GM19452 (cell line): Measurements from ENCODE around the gene CFAP221.

Source experiments
- ATAC-seq: cut with Tn5 transposase; IDR thresholded peaks from one replicate; pipeline ENCODE4 v1.9.1; 2021; ENCODE audit not compliant: unreplicated experiment

CFAP221 gene

DNA sequence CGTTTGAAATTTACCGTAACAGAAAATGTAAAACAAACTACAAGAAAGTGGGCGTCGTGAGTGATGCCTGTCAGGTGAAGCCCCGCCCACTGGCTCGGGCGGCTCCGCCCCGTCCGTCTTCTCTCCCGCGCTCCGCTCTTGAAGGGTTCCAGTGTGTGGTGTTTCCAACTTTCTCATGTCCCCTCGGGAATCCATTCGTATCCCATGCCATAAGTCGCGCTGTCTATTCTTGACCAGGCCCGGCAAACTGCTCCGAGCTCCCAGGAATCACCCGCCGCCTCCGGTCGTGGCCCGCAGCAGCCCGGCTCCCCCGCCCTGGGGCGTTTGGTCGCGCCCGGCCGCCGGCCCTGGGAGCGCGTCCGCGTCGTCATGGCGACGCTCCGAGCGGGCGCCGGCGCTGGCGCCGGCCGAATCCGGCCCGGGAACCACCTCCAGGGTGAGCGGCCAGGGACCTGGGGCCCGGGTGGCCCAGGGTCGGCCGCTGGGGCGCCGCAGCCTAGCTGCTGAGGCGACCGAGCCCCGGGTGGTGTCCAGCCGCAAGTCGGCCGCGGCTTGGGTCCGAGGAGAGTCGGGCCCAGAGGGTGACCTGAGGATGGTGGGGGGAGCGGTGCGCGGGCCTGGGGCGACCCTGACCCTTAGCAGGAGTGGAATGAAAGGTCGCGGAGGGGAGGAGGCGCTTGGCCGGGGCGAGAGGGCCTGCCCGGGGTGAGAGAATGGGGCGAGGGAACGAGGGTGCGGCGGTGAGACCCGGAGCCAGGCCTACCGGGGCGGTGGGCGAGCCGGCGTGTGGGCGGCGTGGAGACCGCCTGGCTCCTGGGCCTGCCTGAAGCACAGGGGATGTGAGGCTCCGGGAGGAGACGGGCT lies at the start of gene CFAP221:
Gene CFAP221, plus strand, starts transcription at position 375 of the 864 bp plus-strand sequence. CDS start 1,683 bp downstream, outside the sequence.
- ATAC-seq: peak; percentile 88

DNA sequence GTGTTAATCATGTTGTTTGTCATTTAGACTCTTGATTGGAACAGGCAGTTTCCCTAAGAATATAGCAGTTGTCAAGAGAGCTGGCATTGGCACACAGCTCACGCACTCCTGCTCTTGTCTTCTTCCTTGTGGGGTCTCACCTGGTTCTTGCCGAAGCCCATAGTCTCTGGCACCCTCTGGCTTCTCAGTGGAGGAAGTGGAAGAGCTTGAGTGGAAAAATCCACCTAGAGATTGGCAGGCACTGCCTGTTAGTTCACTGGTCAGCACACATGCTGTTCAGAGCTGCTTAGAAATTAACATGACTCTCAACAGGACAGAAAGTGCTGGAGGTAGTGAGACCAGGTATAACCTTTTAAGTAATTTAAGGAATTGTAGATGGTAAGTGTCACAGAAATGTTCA lies 48.3 kb upstream of the CFAP221 start:
- no peak for ATAC-seq

DNA sequence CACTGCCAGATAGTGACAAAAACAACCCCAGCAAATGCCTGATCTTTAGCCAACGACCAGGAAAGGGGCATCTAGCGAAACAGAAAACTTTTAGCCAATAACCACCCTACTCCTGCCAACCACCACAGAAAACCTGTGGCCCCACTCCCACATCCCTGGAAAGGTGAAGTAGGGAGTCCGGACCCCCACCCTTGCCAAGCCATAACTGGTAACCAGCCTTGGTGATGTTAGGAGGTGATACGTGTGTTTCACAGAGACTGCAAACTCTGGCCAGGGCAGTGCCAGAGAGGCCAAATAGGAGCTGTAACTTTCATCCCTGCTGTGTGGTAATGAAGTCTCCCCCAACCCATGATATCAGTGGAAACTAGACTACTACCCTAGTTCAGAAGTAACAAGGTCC lies 47.6 kb upstream of the CFAP221 start:
- no peak for ATAC-seq

- ATAC-seq: no peak
These were observed 35.5 kb upstream of the CFAP221 start for GRCh38 chr2:119508756-119509155.

DNA sequence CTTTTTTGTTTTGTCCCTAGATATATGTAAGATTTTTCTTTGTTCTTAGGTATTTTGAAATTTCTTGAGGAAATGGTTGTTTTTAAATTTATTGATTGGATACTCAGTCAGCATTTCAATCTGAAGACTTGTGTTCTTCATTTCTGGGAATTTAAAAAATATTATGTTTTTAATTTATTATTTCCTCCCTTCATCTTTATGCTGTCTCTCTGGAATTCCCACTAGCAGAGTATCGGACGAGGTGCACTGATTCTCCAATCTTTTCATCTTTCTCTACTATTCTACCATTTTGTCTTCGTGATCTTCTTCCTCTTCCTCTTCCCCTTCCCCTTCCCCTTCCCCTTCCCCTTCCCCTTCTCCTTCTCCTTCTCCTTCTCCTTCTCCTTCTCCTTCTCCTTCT lies 32.3 kb upstream of the CFAP221 start:
- ATAC-seq: no peak

GRCh38 chr2:119512946-119513345 lies 31.3 kb upstream of the CFAP221 start:
- ATAC-seq: no peak

GRCh38 chr2:119513832-119514231 lies 30.4 kb upstream of the CFAP221 start:
- ATAC-seq: no peak

- ATAC-seq: no peak
These were observed 28.1 kb upstream of the CFAP221 start for GRCh38 chr2:119516121-119516520.

GRCh38 chr2:119517433-119517832 lies 26.8 kb upstream of the CFAP221 start:
- peak; percentile 74 for ATAC-seq

DNA sequence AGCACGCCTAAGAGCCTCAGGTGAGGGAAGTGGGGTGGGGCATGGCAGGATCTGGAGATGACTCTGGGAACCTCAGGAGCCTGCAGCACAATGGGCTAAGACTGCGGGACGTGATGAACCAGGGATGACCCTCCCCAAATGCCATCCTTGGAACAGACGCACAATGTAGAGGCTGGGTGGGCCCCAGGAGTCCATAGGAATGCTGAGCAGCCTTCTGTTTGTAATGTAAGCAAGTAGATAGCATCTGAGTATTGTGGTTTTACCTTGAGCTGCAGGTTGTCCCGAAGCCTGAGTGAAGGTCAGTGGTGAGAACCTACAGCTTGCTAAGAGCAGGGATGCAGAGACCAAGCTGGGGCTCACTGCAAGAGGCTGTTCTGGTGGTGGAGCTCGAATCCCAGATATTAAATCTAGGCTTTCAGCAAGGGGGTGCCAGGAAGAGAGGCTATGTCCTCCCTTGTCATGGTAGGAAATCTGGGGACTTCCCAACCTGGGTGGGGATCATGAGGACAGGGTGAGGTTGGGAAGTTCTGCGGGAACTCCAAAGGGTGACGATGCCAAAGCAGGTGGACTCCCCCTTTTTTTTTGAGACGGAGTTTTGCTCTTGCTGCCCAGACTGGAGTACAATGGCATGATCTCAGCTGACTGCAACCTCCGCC lies 25.7 kb upstream of the CFAP221 start:
- no peak for ATAC-seq

GRCh38 chr2:119519057-119519408 lies 25.2 kb upstream of the CFAP221 start:
- ATAC-seq: no peak

DNA sequence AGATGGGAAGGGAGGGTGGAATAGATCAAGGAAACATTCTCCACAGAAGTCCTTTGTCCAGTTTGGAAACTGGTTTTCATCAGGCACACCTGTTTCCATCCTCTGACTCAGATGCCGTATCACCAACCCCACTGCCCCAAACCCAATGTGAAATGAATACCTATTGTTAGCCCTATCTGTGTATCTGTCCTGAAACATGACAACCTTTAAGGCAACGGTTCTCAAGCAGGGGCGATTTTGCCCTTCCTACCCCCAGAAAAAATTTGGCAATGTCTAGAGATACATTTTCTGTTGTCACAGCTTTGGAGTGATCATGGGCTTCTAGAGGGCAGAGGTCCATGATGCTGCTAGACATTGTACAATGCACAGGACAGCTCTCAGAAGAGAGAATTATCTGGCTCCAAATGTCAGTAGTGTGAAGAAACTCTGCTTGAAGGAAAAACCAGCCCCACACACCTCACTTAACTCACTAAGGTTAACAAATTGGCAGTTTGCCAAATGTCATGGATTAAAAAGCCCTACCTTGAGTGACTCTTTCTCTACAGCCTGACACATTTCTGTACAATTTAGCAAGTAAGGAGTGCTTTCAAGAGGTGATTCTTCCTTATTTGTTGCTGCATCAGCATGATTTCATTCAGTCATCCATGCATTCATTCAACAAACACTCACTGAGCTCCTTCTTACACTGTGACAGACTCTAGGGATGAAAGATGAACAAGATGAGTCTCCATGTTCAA lies 23.4 kb upstream of the CFAP221 start:
- ATAC-seq: no peak

DNA sequence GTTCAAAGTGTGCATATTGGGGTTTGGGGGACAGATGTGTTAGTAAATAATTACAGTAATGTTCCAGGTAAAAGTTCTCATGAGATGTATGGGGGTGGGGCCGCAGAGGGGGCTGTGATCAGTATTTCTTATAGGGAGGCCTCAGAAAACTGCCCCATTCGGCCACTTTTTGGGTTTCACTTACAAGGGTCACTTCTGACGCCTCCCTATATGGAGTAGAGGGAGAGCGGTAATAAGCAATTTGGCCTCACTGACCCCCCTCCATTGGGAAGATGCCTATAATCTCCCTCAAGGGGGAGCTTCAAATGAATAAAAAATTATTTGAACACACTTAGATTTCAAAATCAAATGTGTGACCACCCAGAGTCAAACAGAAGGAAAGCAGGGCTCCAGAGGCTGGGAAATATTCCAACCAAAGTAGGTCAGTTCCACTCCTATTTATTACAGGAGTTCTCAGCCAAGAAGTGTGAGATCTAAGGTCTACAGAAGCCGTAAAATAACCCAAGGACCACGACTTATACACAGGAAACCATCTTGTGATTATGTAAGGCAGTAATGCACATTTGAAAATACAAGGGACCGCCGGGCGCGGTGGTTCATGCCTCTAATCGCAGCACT lies 22.7 kb upstream of the CFAP221 start:
- ATAC-seq: no peak

DNA sequence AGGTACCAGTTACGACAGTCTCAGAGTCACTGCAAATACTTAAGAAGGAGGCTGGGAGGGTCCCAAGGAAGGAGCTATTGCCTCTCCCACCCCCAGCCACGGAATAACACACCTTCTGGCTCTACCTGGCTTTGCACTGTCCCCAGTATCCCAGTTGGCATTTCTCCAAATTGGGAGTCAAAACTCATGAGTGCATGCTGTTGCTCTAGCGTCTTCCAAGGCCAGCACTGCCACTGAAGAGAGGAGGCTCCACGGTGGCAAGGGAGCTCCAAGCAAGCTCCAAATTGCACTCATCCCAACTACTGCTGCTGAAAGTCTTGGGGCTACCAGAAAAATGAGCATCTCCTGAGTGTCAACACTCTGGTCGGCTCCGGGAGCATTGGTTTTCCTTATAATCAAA lies 21.6 kb upstream of the CFAP221 start:
- no peak for ATAC-seq

GRCh38 chr2:119523383-119523951 lies 20.8 kb upstream of the CFAP221 start:
- ATAC-seq: no peak

GRCh38 chr2:119523952-119524694 lies 20.1 kb upstream of the CFAP221 start, which contains the start of gene SCTR:
SCTR (minus strand) TSS chr2:119524483; CDS start chr2:119524226, 257 bp downstream.
- no peak for ATAC-seq

GRCh38 chr2:119525614-119526013 lies 18.6 kb upstream of the CFAP221 start:
- ATAC-seq: no peak

DNA sequence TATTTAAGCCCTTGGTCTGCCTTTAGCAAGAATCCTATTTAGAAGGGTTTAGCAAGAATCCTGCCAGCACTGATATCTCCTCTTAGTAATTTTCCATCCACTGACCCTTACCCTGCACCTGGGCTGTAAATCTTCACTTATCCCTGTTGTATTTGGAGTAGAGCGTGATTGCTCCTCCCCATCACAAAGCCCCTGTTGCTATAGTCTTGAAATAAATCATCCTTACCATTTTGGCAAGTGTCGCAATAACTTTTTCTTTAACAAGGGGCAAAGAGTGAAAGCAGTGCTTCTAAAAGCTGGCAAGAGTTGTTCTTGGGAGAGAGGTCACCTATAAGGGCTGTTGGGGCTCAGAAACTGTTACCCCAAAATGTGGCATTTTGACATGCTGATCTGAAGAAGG lies 16.2 kb upstream of the CFAP221 start:
- ATAC-seq: no peak

- no peak for ATAC-seq
These were observed 13.0 kb upstream of the CFAP221 start for GRCh38 chr2:119531292-119531691.

GRCh38 chr2:119533560-119533959 lies 10.7 kb upstream of the CFAP221 start:
- no peak for ATAC-seq
